ENCODE results near the gene MGRN1. TPM values are rescaled to one million over a fixed set of nuclear protein-coding genes. Genes with fewer than 3 reads are reported as not detected.

MGRN1 gene
- total RNA-seq, 4 donors from 2014 or later: 40.3 to 75.6 (median 48.5) TPM

- 0% methylated on average over 24 of the region's 100 CpGs for WGBS
- intact Hi-C loops (cut with DNase I): loop anchor here (5.0 kb wide), 1 partner anchor 68 kb away; no protein-coding TSS in a partner anchor
- H3K4me1 ChIP-seq: peaks cover 56 to 84% (median 79%) of the 10 kb centered on the region in 4 donors
Observed at GRCh38 chr16:4614571-4615383, 9.8 kb upstream of the MGRN1 start, which contains the start of gene UBALD1. TSS of gene UBALD1 (minus strand) at chr16:4614888. CDS start at chr16:4614797, 91 bp downstream.

DNA sequence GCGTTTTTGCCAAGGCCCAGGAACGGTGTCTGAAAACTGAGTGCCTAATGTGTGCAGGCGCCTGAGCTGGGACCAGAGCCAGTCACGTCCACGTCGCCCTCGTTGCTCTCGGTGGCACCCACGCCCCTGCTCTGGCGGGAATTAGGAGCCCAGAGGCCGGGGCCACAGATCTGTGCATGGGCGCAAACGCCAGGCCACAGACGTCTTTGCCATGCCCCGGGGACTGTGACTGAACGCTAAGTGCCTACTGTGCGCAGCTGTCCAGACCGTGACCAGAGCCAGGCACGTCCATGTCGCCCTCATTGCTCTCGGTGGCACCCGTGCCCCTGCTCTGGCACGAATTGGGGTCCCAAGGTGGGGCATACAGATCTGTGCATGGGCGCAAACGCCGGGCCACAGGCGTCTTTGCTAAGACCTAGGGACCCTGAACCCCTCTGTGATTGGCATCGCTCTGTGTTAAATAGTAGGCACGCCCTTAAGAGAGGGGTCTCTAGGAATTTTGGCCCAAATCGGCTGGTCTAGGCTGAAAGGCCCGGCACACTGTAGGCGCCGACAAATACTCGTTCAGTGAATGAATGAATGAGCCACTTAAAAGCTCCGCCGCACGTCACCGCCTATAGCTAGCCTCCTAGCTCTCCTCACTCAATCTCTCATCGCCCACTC lies 9.1 kb upstream of the MGRN1 start:
- DNase-seq (ENCODE audit: extremely low spot score): no peak
- Histone ChIP-seq H3K27me3 (no peaks in the 10 kb centered on the region), H3K4me1 (peaks cover 56 to 77% (median 72%) of the 10 kb centered on the region in 4 donors), H3K4me3 (peak overlapping the region; percentile 89 to 99 (median 97)), H3K36me3 (no peaks in the 10 kb centered on the region), H3K9me3 (no peaks in the 10 kb centered on the region), H3K27ac (replicated peaks in 1 of 4) (peak overlapping the region; percentile 94 to 99 (median 98))
- intact Hi-C loops (cut with DNase I): no loop called here
- TF ChIP-seq CTCF (IDR thresholded peaks at IDR 0.05) (no peak), POLR2AphosphoS5 (IDR thresholded peaks at IDR 0.05) (no peak), POLR2A (IDR thresholded peaks at IDR 0.05; ENCODE audit: low read depth) (no peak), EP300 (IDR thresholded peaks at IDR 0.05) (no peak)
- WGBS: 73% methylated on average over 17 of the region's 39 CpGs

More at GRCh38 chr16:4614571-4615383, 9.8 kb upstream of the MGRN1 start, which contains the start of gene UBALD1:
- H3K36me3 ChIP-seq: peaks cover 0 to 7% (median 2%) of the 10 kb centered on the region in 4 donors
- H3K9me3 ChIP-seq: no peaks in the 10 kb centered on the region
- H3K27ac ChIP-seq (replicated peaks in 1 of 4): peak within 1 kb of the TSS; percentile 94 to 99 (median 98)
- TF ChIP-seq POLR2AphosphoS5 (IDR thresholded peaks at IDR 0.05) (peak; percentile 99 to 100), POLR2A (IDR thresholded peaks at IDR 0.05; ENCODE audit: low read depth) (peak; percentile 93), CTCF (IDR thresholded peaks at IDR 0.05) (no peak), EP300 (IDR thresholded peaks at IDR 0.05) (no peak)
- peak within 1 kb of the TSS; percentile 89 to 99 (median 97) for H3K4me3 ChIP-seq
- no peaks in the 10 kb centered on the region for H3K27me3 ChIP-seq
- peak; percentile 95 for DNase-seq (ENCODE audit: extremely low spot score)

DNA sequence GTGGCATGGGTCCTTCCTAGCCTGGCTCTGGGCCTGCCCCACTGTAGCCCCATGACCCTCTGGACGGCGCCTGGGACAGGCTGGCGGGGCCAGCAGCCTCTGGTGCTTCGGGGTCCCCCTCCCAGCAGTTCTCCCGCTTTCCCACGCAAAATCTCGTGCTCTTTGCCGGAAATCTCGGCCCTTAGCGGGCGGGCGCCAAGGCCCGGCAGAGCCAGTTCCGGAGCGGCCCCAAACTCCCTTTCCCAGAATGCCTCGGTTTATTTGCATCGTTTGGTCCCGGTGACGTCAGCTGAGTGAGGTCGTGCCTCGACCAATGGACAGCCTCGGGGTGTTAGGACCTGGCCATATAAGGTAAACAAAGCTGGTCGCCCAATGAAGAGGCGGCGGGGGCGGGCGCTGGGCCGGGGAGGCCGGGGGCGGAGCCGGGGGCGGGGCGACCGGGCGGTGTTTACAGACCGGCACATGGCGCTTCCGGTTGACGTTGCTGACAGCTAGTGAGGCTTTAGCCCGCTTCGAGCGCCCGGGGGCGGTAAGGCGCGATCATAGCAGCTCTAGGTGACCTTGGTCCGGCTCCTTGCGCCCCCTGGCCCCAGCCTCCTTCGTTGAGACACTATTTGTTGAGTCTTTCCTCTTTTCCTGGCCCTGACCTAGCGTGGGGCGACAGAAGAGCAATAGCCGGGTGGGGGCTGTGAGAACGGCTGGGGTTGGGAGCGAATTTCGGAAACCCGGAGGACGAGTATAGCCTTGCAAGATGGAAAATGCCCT lies 8.4 kb upstream of the MGRN1 start:
- WGBS: 1% methylated on average over 37 of the region's 57 CpGs
- Histone ChIP-seq H3K27ac (replicated peaks in 1 of 4) (peak overlapping the region; percentile 96 to 99 (median 98)), H3K4me1 (peaks cover 51 to 70% (median 65%) of the 10 kb centered on the region in 4 donors), H3K9me3 (no peaks in the 10 kb centered on the region), H3K27me3 (no peaks in the 10 kb centered on the region), H3K4me3 (peak overlapping the region; percentile 62 to 99 (median 92)), H3K36me3 (no peaks in the 10 kb centered on the region)
- DNase-seq (ENCODE audit: extremely low spot score): peak; percentile 100
- intact Hi-C loops (cut with DNase I): no loop called here
- TF ChIP-seq EP300 (IDR thresholded peaks at IDR 0.05) (peak; percentile 76), CTCF (IDR thresholded peaks at IDR 0.05) (peak; percentile 21 to 36 (median 31)), POLR2A (IDR thresholded peaks at IDR 0.05; ENCODE audit: low read depth) (peak; percentile 68), POLR2AphosphoS5 (IDR thresholded peaks at IDR 0.05) (peak; percentile 93 to 96)

DNA sequence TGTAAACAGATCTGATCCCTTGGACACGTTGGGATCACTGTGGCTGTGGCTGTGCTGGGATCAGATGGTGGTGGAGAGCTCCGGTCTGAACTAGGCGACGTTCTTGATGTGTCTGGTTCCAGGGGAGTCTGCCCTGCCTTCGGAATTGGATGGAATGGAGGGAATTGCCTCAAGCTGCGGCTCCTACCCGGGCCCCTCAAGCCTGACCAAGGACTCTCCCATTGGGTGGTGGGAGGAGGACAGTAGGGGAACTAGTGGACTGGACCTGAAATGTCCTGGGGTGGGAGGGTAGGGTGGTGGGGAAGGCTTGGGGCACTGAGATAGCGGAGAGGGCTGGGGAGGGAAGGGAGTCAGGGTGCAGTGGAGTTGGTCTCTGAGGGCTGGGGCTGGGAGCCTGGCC lies 6.7 kb upstream of the MGRN1 start:
- no peak for DNase-seq (ENCODE audit: extremely low spot score)
- peak overlapping the region; percentile 96 to 99 (median 98) for H3K27ac ChIP-seq (replicated peaks in 1 of 4)
- H3K36me3 ChIP-seq: no peaks in the 10 kb centered on the region
- WGBS: 88% methylated on average over 8 of the region's 8 CpGs
- no peaks in the 10 kb centered on the region for H3K9me3 ChIP-seq
- intact Hi-C loops (cut with DNase I): no loop called here
- TF ChIP-seq CTCF (IDR thresholded peaks at IDR 0.05): no peak
- no peak for TF ChIP-seq POLR2AphosphoS5 (IDR thresholded peaks at IDR 0.05)
- no peak for TF ChIP-seq POLR2A (IDR thresholded peaks at IDR 0.05; ENCODE audit: low read depth)
- TF ChIP-seq EP300 (IDR thresholded peaks at IDR 0.05): no peak
- H3K4me1 ChIP-seq: peaks cover 34 to 53% (median 48%) of the 10 kb centered on the region in 4 donors
- H3K4me3 ChIP-seq: no peak overlapping the region
- no peaks in the 10 kb centered on the region for H3K27me3 ChIP-seq

All from esophagus muscularis mucosa (tissue), 4 donors.